ENCODE measurements around the gene DIS3L.

Gene DIS3L

GRCh38 chr15:66284271-66284670 lies 9.1 kb upstream of the DIS3L start:
- no peak for TF ChIP-seq CREB5 (CRISPR knock-in tag; IDR thresholded peaks at IDR 0.05; ENCODE audit: low read depth)
- no peak for TF ChIP-seq ZNF8 (CRISPR knock-in tag; IDR thresholded peaks at IDR 0.05)
- no peak for TF ChIP-seq GLIS3 (CRISPR knock-in tag; IDR thresholded peaks at IDR 0.05)
- no peak for TF ChIP-seq SNAI2 (CRISPR knock-in tag; IDR thresholded peaks at IDR 0.05)
- TF ChIP-seq ZNF70 (CRISPR knock-in tag; IDR thresholded peaks at IDR 0.05), result no peak
- no peak for TF ChIP-seq ZFP3 (CRISPR knock-in tag; IDR thresholded peaks at IDR 0.05)
- TF ChIP-seq BACH2 (CRISPR knock-in tag; IDR thresholded peaks at IDR 0.05; ENCODE audit: borderline replicate concordance), result no peak
- no peak for ATAC-seq

- TF ChIP-seq CSRNP3 (CRISPR knock-in tag; IDR thresholded peaks at IDR 0.05) (no peak), TOX (CRISPR knock-in tag; IDR thresholded peaks at IDR 0.05; ENCODE audit: borderline replicate concordance) (no peak), CSDC2 (CRISPR knock-in tag; IDR thresholded peaks at IDR 0.05) (no peak), ISL1 (CRISPR knock-in tag; IDR thresholded peaks at IDR 0.05) (no peak), TCF4 (CRISPR knock-in tag; IDR thresholded peaks at IDR 0.05; ENCODE audit: borderline replicate concordance) (no peak), PPARA (CRISPR knock-in tag; IDR thresholded peaks at IDR 0.05; ENCODE audit: borderline replicate concordance) (no peak), TSHZ2 (CRISPR knock-in tag; IDR thresholded peaks at IDR 0.05) (no peak), POU6F1 (CRISPR knock-in tag; IDR thresholded peaks at IDR 0.05; ENCODE audit: borderline replicate concordance, low read depth) (no peak), SNAI2 (CRISPR knock-in tag; IDR thresholded peaks at IDR 0.05) (no peak), ZC3H10 (CRISPR knock-in tag; IDR thresholded peaks at IDR 0.05) (no peak), CREB5 (CRISPR knock-in tag; IDR thresholded peaks at IDR 0.05; ENCODE audit: low read depth) (no peak), ZFP3 (CRISPR knock-in tag; IDR thresholded peaks at IDR 0.05) (no peak), RARB (CRISPR knock-in tag; IDR thresholded peaks at IDR 0.05) (no peak), BACH2 (CRISPR knock-in tag; IDR thresholded peaks at IDR 0.05; ENCODE audit: borderline replicate concordance) (no peak), ESRRG (CRISPR knock-in tag; IDR thresholded peaks at IDR 0.05) (no peak), ZNF565 (CRISPR knock-in tag; conservative IDR thresholded peaks at IDR 0.05; ENCODE audit: low read depth) (no peak), ZNF70 (CRISPR knock-in tag; IDR thresholded peaks at IDR 0.05) (no peak), PATZ1 (CRISPR knock-in tag; IDR thresholded peaks at IDR 0.05; ENCODE audit: borderline replicate concordance) (no peak), ZNF8 (CRISPR knock-in tag; IDR thresholded peaks at IDR 0.05) (no peak)
Observed at GRCh38 chr15:66285533-66286280, 7.7 kb upstream of the DIS3L start.

More at GRCh38 chr15:66285533-66286280, 7.7 kb upstream of the DIS3L start:
- no peak for ATAC-seq

All from SK-N-SH treated with all-trans-retinoic acid at 6 μM for 48 hours (cell line).